ENCODE measurements around the gene PODXL2.

The PODXL2 gene

GRCh38 chr3:127672429-127673190, 43.6 kb downstream of the PODXL2 start, which contains the start of gene ABTB1:
TSS of gene ABTB1 (plus strand) at chr3:127672952. CDS start at chr3:127673026, 74 bp downstream.
- TF ChIP-seq CTCF (IDR thresholded peaks at IDR 0.05; ENCODE audit: insufficient read depth, missing control alignments): no peak
- DNase-seq (ENCODE audit: insufficient read length, low spot score) (peak; percentile 87), FAIRE-seq (no peak)

DNA sequence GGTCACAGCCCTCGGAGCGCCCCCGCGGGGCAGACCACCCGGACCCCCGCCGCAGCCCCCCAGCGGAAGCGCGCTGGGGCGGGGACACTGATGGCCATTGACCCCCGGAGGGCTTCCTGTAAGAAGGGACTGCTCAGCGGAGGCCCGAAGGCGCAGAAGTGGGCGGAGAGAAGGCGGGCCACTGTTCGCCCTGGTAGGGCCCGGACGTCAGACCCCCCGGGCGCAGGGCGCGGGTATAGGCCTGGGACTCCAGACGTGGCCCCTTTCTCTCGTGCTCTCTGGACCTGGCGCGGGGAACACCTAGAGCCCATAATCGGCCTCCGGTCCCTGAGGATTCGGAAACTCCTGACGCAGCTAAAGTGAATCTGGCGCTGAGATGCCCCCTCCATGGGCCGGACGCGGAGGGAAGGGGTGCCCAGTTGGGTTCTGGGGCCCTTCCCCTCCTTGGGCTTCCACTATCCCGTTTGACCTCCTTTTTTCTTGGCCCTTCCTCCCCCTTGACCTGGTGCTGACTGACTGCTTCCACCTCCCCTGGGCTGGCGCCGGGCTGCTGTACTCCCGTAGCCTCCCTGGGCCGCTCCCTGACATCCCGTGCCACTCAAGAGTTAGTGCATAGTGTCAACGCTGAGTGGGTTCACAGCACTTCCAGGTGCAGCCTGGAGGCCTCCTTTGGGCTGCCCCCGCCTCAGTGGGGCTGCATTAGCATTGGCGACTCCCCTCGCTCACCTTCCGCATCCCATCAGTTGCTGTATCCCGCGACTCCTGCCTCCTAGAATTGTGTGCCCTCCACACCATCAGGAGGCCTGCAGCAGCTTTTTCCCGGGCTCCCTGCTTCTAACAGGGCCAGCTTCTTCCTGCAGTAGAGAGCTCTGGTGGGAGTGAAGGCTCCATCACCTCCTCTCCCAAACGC, 44.5 kb downstream of the PODXL2 start:
- no peak for TF ChIP-seq CTCF (IDR thresholded peaks at IDR 0.05; ENCODE audit: insufficient read depth, missing control alignments)
- FAIRE-seq: no peak
- no peak for DNase-seq (ENCODE audit: insufficient read length, low spot score)

DNA sequence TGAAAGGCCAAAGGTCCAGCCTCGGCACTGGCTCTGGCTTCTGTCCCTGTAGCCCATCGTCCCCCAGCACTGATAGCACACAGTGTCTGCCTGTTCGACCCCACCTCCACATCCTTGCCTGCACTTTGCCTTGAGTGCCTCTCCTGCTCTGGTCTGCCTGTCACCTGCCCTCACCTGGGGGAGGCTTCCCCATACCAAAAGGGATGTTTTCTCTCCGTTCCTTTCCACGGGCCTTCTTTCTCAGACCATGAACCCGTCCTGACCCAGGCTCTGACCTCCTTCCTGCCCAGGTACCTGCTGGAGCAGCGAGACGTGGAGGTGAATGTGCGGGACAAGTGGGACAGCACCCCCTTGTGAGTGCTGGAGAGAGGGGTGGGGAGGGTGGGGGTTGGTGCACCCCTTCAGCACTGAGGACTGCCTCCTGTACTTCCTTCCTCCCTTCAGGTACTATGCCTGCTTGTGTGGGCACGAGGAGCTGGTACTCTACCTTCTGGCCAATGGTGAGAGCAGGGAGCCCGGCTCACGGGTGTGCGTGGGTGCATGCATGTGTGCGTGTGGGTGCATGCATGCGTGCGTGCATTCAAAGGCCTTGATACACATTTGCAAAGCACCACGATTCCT, 45.2 kb downstream of the PODXL2 start:
- no peak for FAIRE-seq
- no peak for DNase-seq (ENCODE audit: insufficient read length, low spot score)
- TF ChIP-seq CTCF (IDR thresholded peaks at IDR 0.05; ENCODE audit: insufficient read depth, missing control alignments): no peak

DNA sequence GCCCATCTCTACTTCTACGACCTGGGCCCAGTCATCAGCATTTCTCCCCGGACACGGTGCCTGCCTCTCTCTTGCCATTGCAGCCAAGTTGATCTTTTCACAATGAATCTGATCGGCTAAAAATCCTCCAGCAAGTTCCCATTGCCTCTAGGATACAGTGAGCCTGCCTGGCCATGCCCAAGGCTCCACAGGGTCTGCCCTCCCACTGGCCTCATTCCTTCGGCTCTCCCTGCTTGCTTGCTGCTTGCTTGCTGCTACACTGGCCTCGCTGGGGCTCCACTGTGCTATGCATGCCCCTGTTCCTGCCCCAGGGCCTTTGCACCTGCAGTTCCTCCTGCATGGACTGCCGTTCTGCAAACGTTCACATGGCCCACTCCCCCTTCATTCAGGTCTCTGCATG, 45.8 kb downstream of the PODXL2 start:
- no peak for TF ChIP-seq CTCF (IDR thresholded peaks at IDR 0.05; ENCODE audit: insufficient read depth, missing control alignments)
- FAIRE-seq (no peak), DNase-seq (ENCODE audit: insufficient read length, low spot score) (no peak)

DNA sequence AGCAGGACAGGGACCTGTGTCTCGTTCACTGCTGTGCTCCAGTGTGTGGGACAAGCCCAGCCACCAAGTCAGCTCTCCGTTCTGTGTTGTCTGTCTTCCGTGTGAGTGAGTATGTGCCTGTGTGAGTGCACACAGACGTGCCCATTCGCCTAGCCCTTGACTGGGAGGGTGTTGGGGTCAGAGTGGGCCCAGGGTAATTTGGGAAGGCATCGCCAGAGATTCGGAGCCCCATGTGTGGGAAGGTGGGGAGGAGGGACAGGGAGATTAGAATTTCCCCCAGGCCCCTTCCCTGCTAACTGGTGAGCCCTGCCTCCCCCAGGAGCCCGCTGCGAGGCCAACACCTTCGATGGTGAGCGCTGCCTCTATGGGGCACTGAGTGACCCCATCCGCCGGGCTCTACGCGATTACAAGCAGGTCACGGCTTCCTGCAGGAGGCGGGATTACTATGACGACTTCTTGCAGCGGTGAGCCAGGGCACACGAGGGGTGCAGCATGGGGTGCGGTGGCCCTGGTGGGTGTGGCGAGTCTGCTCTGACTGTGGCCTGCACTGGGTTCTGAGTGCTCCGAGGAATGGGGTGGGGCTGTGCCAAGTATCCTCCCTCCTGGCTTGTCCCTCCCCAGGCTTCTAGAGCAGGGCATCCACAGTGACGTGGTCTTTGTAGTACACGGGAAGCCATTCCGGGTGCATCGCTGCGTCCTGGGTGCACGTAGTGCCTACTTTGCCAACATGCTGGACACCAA, 46.8 kb downstream of the PODXL2 start:
- TF ChIP-seq CTCF (IDR thresholded peaks at IDR 0.05; ENCODE audit: insufficient read depth, missing control alignments): no peak
- DNase-seq (ENCODE audit: insufficient read length, low spot score) (no peak), FAIRE-seq (no peak)

GRCh38 chr3:127676456-127676855, 47.5 kb downstream of the PODXL2 start:
- no peak for TF ChIP-seq CTCF (IDR thresholded peaks at IDR 0.05; ENCODE audit: insufficient read depth, missing control alignments)

More at GRCh38 chr3:127676456-127676855, 47.5 kb downstream of the PODXL2 start:
- no peak for DNase-seq (ENCODE audit: insufficient read length, low spot score)
- no peak for FAIRE-seq

Data from D721Med (cell line).